SK-N-MC (cell line): ENCODE data around the gene IDUA.

Source experiments
- EZH2 ChIP-seq: fragments of 200-600 bp; sonication (generic); IDR thresholded peaks from one replicate; pipeline ENCODE4 v1.6.1; 2017; ENCODE audit warnings: antibody characterized with exemption
- POLR2AphosphoS5 ChIP-seq: IDR thresholded peaks from 2 replicates; pipeline ENCODE4 v1.6.1; 2012; ENCODE audit warnings: mild to moderate bottlenecking, low read depth, low read length, borderline replicate concordance

GRCh38 chr4:1004557-1005485, 18.0 kb downstream of the IDUA start:
- TF ChIP-seq POLR2AphosphoS5, result no peak
- TF ChIP-seq EZH2, result no peak
